GM12891 (cell line): Measurements from ENCODE around the gene TMEM222.

Experiments used
- PAX5 ChIP-seq: IDR thresholded peaks from 2 replicates; pipeline ENCODE4 v1.6.1; 2011; ENCODE audit warnings: low read length, moderate library complexity, mild to moderate bottlenecking; ENCODE audit not compliant: insufficient read depth, severe bottlenecking
- POLR2A ChIP-seq: IDR thresholded peaks from 2 replicates; pipeline ENCODE4 v1.6.1; 2011; ENCODE audit warnings: low read depth, low read length, control low read depth
- POLR2AphosphoS5 ChIP-seq: IDR thresholded peaks from 2 replicates; pipeline ENCODE4 v1.6.1; 2011; ENCODE audit warnings: low read depth, low read length, control low read depth
- POU2F2 ChIP-seq: IDR thresholded peaks from 2 replicates; pipeline ENCODE4 v1.6.1; 2011; ENCODE audit warnings: low read depth, mild to moderate bottlenecking, control low read depth, low read length, moderate library complexity
- SPI1 ChIP-seq: IDR thresholded peaks from 2 replicates; pipeline ENCODE4 v1.6.1; 2011; ENCODE audit warnings: low read depth, low read length, control low read depth
- TAF1 ChIP-seq: IDR thresholded peaks from 2 replicates; pipeline ENCODE4 v1.6.1; 2011; ENCODE audit warnings: low read depth, low read length, control low read depth

GRCh38 chr1:27284425-27285273, 37.3 kb upstream of the TMEM222 start:
- TF ChIP-seq POLR2AphosphoS5 (no peak), POLR2A (no peak), SPI1 (no peak), TAF1 (no peak), POU2F2 (no peak), PAX5 (no peak)
